Right atrium auricular region (tissue), 2 donors: Measurements from ENCODE around the gene LSM12. TPM values are rescaled to one million over a fixed set of nuclear protein-coding genes. Genes with fewer than 3 reads are reported as not detected.

Source experiments
- DNase-seq: peaks from one replicate; pipeline ENCODE4 v3.0.0-alpha.2; 2019; ENCODE audit warnings: low spot score
- H3K27ac ChIP-seq, 2 donors: fragments of 200-600 bp; sonication (generic); 1 replicate in 1 of 2; 2 replicates in 1 of 2; pipeline ENCODE4 v1.5.1; 2016 to 2019
- H3K27me3 ChIP-seq, 2 donors: fragments of 200-600 bp; sonication (generic); one replicate each; pipeline versions ENCODE4 v1.5.1 to v1.6.0; 2017 to 2019
- H3K36me3 ChIP-seq: fragments of 200-600 bp; sonication (generic); one replicate; pipeline ENCODE4 v1.5.1; 2016
- H3K4me1 ChIP-seq, 2 donors: fragments of 200-600 bp; sonication (generic); one replicate each; pipeline versions ENCODE4 v1.5.1 to v1.6.0; 2017 to 2019
- H3K4me3 ChIP-seq, 2 donors: fragments of 200-600 bp; sonication (generic); 1 replicate in 1 of 2; 2 replicates in 1 of 2; pipeline ENCODE4 v1.5.1; 2017 to 2019; ENCODE audit warnings: mild to moderate bottlenecking in 1 of 2, moderate library complexity in 1 of 2
- H3K9me3 ChIP-seq, 2 donors: fragments of 200-600 bp; sonication (generic); one replicate each; pipeline ENCODE4 v1.5.1; 2019
- CTCF ChIP-seq, 2 donors: fragments of 200-600 bp; sonication (generic); IDR thresholded peaks; one replicate each; pipeline ENCODE4 v1.5.1; 2019; ENCODE audit warnings: antibody characterized with exemption in 2 of 2
- total RNA-seq, 2 donors: library from RNA; depleted of rRNA; stranded (reverse); fragments of >200 nt; gene quantifications; one replicate each; pipeline ENCODE4 v1.1.0, GENCODE V29; 2016

LSM12 gene
- total RNA-seq, 2 donors from 2014 or later = 36.8 to 41.3 TPM

- no peak for DNase-seq
- no peaks in the 10 kb centered on the region for H3K27me3 ChIP-seq
- TF ChIP-seq CTCF (IDR thresholded peaks at IDR 0.05) = no peak
- H3K9me3 ChIP-seq = no peaks in the 10 kb centered on the region
- no peak overlapping the region for H3K27ac ChIP-seq
- H3K4me3 ChIP-seq = no peak overlapping the region
- no peaks in the 10 kb centered on the region for H3K36me3 ChIP-seq
- peaks cover 0 to 42% of the 10 kb centered on the region in 2 donors for H3K4me1 ChIP-seq
Observed at GRCh38 chr17:44012874-44013273, 53.6 kb downstream of the LSM12 start.

GRCh38 chr17:44012391-44012790, 54.1 kb downstream of the LSM12 start:
- no peak for DNase-seq
- Histone ChIP-seq H3K4me3 (no peak overlapping the region), H3K4me1 (peaks cover 0 to 47% of the 10 kb centered on the region in 2 donors), H3K36me3 (no peaks in the 10 kb centered on the region), H3K27me3 (no peaks in the 10 kb centered on the region), H3K9me3 (no peaks in the 10 kb centered on the region), H3K27ac (no peak overlapping the region)
- TF ChIP-seq CTCF (IDR thresholded peaks at IDR 0.05) = no peak

- Histone ChIP-seq H3K36me3 (no peaks in the 10 kb centered on the region), H3K9me3 (no peaks in the 10 kb centered on the region), H3K4me1 (peaks cover 0 to 52% of the 10 kb centered on the region in 2 donors), H3K4me3 (no peak overlapping the region), H3K27me3 (no peaks in the 10 kb centered on the region), H3K27ac (no peak overlapping the region)
- TF ChIP-seq CTCF (IDR thresholded peaks at IDR 0.05) = no peak
- no peak for DNase-seq
Observed at GRCh38 chr17:44011876-44012275, 54.6 kb downstream of the LSM12 start.

GRCh38 chr17:44010966-44011647, 55.4 kb downstream of the LSM12 start:
- H3K27me3 ChIP-seq = peaks cover 0 to 3% of the 10 kb centered on the region in 2 donors
- H3K9me3 ChIP-seq = no peaks in the 10 kb centered on the region
- H3K36me3 ChIP-seq = no peaks in the 10 kb centered on the region
- H3K4me3 ChIP-seq = no peak overlapping the region
- no peak overlapping the region for H3K27ac ChIP-seq
- H3K4me1 ChIP-seq = peaks cover 0 to 58% of the 10 kb centered on the region in 2 donors
- TF ChIP-seq CTCF (IDR thresholded peaks at IDR 0.05) = no peak
- DNase-seq = no peak

- peaks cover 0 to 62% of the 10 kb centered on the region in 2 donors for H3K4me1 ChIP-seq
- no peaks in the 10 kb centered on the region for H3K36me3 ChIP-seq
- H3K9me3 ChIP-seq = no peaks in the 10 kb centered on the region
- TF ChIP-seq CTCF (IDR thresholded peaks at IDR 0.05) = no peak
- DNase-seq = no peak
- no peak overlapping the region for H3K4me3 ChIP-seq
- H3K27ac ChIP-seq = no peak overlapping the region
- H3K27me3 ChIP-seq = peaks cover 0 to 21% of the 10 kb centered on the region in 2 donors
Observed at GRCh38 chr17:44008205-44008909, 58.1 kb downstream of the LSM12 start.
